ENCODE measurements around the gene EGF.
"Not testable (repeated sequence)": the region's sequence is repeated elsewhere in the genome, so short reads cannot be mapped to it uniquely, and the experiment has no call there.

Gene EGF

DNA sequence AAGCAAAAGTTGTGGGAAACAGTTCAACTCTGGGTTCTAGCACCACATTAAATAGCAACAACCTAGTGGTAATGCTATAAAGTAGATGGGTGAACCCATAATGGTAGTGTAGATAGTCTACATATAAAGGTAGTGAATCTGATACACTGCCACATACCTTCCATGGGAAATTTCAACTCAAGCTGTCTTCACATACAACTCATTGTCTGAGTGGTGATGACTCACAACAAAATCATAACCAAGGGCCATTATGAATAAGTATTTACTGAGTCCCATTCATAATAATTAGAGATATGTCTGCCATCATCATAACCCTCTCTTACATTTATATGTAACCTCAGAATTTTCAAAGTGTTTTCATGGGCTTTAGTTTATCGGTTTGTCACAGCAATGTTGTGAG lies 34.8 kb downstream of the EGF start:
- Mint-ChIP-seq H3K4me1 (no peaks in the 10 kb centered on the region), H3K4me3 (no peak overlapping the region), H3K27me3 (ENCODE audit: low read depth, poor library complexity) (no peaks in the 10 kb centered on the region), H3K9me3 (no peaks in the 10 kb centered on the region), H3K27ac (no peak overlapping the region), H3K36me3 (ENCODE audit: low read depth) (no peaks in the 10 kb centered on the region)
- TF ChIP-seq, protein P1, sequence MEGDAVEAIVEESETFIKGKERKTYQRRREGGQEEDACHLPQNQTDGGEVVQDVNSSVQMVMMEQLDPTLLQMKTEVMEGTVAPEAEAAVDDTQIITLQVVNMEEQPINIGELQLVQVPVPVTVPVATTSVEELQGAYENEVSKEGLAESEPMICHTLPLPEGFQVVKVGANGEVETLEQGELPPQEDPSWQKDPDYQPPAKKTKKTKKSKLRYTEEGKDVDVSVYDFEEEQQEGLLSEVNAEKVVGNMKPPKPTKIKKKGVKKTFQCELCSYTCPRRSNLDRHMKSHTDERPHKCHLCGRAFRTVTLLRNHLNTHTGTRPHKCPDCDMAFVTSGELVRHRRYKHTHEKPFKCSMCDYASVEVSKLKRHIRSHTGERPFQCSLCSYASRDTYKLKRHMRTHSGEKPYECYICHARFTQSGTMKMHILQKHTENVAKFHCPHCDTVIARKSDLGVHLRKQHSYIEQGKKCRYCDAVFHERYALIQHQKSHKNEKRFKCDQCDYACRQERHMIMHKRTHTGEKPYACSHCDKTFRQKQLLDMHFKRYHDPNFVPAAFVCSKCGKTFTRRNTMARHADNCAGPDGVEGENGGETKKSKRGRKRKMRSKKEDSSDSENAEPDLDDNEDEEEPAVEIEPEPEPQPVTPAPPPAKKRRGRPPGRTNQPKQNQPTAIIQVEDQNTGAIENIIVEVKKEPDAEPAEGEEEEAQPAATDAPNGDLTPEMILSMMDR (IDR thresholded peaks at IDR 0.05) = no peak
- no peak for DNase-seq

DNA sequence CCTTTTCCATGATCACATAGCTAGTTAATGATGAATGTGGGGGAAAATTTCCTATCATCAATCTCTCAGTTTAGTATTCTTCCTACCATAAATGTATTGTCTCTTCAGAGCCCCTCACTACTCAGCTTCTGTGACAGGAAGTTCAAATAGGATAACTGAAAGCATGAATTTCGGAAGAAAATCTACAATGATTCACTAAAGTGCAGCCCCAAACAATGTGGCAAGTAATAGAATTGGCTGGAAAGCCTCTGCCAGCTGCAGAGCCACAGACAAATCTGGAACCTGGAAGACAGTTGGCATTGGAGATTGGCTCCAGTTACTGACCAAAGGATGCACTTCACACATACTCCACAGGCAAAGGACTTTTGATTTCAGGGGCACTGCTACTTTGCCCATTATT lies 35.2 kb downstream of the EGF start:
- H3K4me3 Mint-ChIP-seq = no peak overlapping the region
- no peaks in the 10 kb centered on the region for H3K27me3 Mint-ChIP-seq (ENCODE audit: low read depth, poor library complexity)
- no peak for DNase-seq
- H3K4me1 Mint-ChIP-seq = no peaks in the 10 kb centered on the region
- no peak overlapping the region for H3K27ac Mint-ChIP-seq
- no peaks in the 10 kb centered on the region for H3K36me3 Mint-ChIP-seq (ENCODE audit: low read depth)
- no peaks in the 10 kb centered on the region for H3K9me3 Mint-ChIP-seq
- TF ChIP-seq, protein P1 (IDR thresholded peaks at IDR 0.05) = no peak

DNA sequence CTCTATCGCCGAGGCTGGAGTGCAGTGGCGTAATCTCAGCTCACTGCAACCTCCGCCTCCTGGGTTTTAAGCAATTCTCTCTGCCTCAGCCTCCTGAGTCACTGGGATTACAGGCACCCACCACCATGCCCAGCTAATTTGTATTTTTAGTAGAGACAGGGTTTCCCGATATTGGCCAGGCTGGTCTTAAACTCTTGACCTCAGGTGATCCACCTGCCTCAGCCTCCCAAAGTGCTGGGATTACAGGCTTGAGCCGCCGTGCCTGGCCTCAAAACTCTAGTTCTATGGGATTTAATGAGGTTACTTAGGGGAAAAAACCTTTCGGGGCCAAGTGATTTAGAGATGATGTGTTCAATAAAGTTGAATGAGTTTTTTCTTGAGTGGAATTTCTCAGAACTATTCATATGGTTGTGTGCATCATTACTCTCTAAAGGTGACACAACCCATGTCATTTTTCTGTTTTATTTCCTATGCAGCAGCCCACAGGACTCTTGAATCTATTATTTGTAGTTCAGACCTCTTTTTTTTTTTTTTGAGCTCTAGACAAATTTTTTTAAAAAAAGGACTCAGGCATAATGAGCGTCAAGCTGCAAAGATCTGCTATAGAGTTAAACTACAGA lies 36.5 kb downstream of the EGF start:
- not testable (repeated sequence) for H3K27ac Mint-ChIP-seq; DNase-seq; H3K4me1 Mint-ChIP-seq; H3K36me3 Mint-ChIP-seq (ENCODE audit: low read depth); H3K9me3 Mint-ChIP-seq; H3K4me3 Mint-ChIP-seq; H3K27me3 Mint-ChIP-seq (ENCODE audit: low read depth, poor library complexity)

DNA sequence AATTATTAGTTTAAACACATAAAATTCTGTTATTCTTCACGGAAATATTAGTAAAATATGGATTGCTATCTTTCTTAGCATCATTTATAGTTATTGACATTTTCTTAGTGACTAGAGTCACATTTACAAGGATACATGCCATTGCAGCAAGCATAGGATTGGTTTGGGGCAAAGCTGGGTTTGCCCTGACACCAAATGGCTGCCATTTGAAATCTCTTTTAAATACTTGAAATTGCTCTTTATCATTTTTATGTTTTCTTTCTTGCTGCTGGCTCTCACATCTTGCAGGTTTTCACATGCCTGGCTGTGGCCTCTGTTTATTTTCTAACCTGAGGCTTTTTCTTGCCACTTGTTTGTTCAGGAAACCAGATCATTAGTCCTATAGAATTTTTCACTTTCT lies 39.9 kb downstream of the EGF start:
- Mint-ChIP-seq H3K4me1 (no peaks in the 10 kb centered on the region), H3K4me3 (no peak overlapping the region), H3K36me3 (ENCODE audit: low read depth) (no peaks in the 10 kb centered on the region), H3K9me3 (no peaks in the 10 kb centered on the region), H3K27ac (no peak overlapping the region), H3K27me3 (ENCODE audit: low read depth, poor library complexity) (no peaks in the 10 kb centered on the region)
- TF ChIP-seq, protein P1 (IDR thresholded peaks at IDR 0.05) = no peak
- no peak for DNase-seq

DNA sequence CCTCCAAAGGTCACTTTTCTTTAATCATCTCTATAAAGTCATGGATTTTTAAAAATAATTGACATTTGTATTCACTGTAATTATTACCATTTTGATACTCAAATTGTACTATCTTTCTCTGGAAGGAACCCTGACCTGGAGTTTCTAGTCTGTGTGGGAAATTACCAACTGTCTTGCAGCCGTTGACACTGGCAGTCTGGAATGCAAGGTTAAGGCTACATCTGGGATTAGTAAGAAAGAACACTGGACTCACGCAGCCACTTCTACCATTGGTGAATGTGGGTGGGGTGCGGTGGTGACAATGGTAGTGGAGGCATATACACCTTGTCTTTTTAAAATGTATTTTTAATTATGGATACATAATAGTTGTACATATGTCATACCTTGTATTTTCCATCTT lies 40.9 kb downstream of the EGF start:
- no peaks in the 10 kb centered on the region for H3K4me1 Mint-ChIP-seq
- no peaks in the 10 kb centered on the region for H3K36me3 Mint-ChIP-seq (ENCODE audit: low read depth)
- no peak overlapping the region for H3K4me3 Mint-ChIP-seq
- TF ChIP-seq, protein P1 (IDR thresholded peaks at IDR 0.05) = no peak
- no peaks in the 10 kb centered on the region for H3K27me3 Mint-ChIP-seq (ENCODE audit: low read depth, poor library complexity)
- H3K27ac Mint-ChIP-seq = no peak overlapping the region
- no peak for DNase-seq
- no peaks in the 10 kb centered on the region for H3K9me3 Mint-ChIP-seq

DNA sequence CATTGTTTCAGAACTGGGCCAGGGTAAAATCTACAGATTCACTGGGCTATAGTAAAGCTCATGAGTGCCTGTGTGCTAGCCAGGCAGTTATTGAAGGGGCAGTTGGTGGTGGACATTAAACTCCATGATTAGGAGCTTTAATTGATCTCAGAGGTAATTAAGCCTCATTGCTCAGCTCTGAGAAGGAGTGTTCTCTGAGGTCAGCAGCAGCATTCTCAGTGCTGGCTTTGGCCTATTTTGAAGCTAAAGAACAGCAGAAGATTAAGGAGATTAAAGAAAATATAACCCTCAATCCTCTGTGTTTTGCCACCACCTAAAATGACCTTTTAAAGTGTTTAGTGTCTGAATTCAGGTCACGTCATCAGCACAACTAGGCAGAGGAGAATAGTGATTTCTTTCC lies 42.5 kb downstream of the EGF start:
- no peaks in the 10 kb centered on the region for H3K9me3 Mint-ChIP-seq
- TF ChIP-seq, protein P1 (IDR thresholded peaks at IDR 0.05) = no peak
- H3K27me3 Mint-ChIP-seq (ENCODE audit: low read depth, poor library complexity) = peaks cover 4% of the 10 kb centered on the region
- no peaks in the 10 kb centered on the region for H3K36me3 Mint-ChIP-seq (ENCODE audit: low read depth)
- no peak overlapping the region for H3K27ac Mint-ChIP-seq
- no peaks in the 10 kb centered on the region for H3K4me1 Mint-ChIP-seq
- no peak for DNase-seq
- H3K4me3 Mint-ChIP-seq = no peak overlapping the region
